Upper lobe of left lung (tissue), 4 donors: ENCODE results near the gene GIMAP4.

ENCODE experiments used
- EP300 ChIP-seq, 4 donors: sonication (generic); formaldehyde crosslinking; IDR thresholded peaks; one replicate each; pipeline ENCODE4 v1.5.1; 2017; ENCODE audit warnings: antibody characterized with exemption in 4 of 4, control low read depth in 2 of 4
- POLR2A ChIP-seq, 4 donors: fragments of 450-650 bp; IDR thresholded peaks; one replicate each; pipeline ENCODE4 v1.5.1; 2016 to 2017; ENCODE audit warnings: antibody characterized with exemption in 4 of 4, mild to moderate bottlenecking in 2 of 4
- POLR2AphosphoS5 ChIP-seq, 2 donors: sonication (generic); formaldehyde crosslinking; IDR thresholded peaks; one replicate each; pipeline ENCODE4 v1.5.1; 2017; ENCODE audit warnings: antibody characterized with exemption in 2 of 2
- TF ChIP-seq, protein P1 (sequence below), 6 experiments: fragments of 450-650 bp in 4 of 6; fragments of 200-600 bp in 2 of 6; sonication (generic) in 2 of 6; IDR thresholded peaks; one replicate each; pipeline ENCODE4 v1.5.1; 2016 to 2019; ENCODE audit warnings: antibody characterized with exemption in 6 of 6

DNA sequence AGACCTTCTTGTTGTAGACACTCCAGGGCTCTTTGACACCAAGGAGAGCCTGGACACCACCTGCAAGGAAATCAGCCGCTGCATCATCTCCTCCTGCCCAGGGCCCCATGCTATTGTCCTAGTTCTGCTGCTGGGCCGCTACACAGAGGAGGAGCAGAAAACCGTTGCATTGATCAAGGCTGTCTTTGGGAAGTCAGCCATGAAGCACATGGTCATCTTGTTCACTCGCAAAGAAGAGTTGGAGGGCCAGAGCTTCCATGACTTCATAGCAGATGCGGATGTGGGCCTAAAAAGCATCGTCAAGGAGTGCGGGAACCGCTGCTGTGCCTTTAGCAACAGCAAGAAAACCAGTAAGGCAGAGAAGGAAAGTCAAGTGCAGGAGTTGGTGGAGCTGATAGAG is 47.0 kb upstream of the GIMAP4 start:
- TF ChIP-seq EP300 (IDR thresholded peaks at IDR 0.05) (no peak), POLR2A (IDR thresholded peaks at IDR 0.05) (no peak), POLR2AphosphoS5 (IDR thresholded peaks at IDR 0.05) (peak in 1 of 2 donors; percentile 15)
- TF ChIP-seq, protein P1, sequence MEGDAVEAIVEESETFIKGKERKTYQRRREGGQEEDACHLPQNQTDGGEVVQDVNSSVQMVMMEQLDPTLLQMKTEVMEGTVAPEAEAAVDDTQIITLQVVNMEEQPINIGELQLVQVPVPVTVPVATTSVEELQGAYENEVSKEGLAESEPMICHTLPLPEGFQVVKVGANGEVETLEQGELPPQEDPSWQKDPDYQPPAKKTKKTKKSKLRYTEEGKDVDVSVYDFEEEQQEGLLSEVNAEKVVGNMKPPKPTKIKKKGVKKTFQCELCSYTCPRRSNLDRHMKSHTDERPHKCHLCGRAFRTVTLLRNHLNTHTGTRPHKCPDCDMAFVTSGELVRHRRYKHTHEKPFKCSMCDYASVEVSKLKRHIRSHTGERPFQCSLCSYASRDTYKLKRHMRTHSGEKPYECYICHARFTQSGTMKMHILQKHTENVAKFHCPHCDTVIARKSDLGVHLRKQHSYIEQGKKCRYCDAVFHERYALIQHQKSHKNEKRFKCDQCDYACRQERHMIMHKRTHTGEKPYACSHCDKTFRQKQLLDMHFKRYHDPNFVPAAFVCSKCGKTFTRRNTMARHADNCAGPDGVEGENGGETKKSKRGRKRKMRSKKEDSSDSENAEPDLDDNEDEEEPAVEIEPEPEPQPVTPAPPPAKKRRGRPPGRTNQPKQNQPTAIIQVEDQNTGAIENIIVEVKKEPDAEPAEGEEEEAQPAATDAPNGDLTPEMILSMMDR (IDR thresholded peaks at IDR 0.05) = no peak
